Mucosa of stomach (tissue), 1 donor: ENCODE measurements around the gene AFP.
"Not testable (repeated sequence)": the region's sequence is repeated elsewhere in the genome, so short reads cannot be mapped to it uniquely, and the experiment has no call there.

Experiments used
- H3K27me3 ChIP-seq: one replicate; pipeline ENCODE4 v1.7.0; 2013; ENCODE audit warnings: mild to moderate bottlenecking, low read length; ENCODE audit not compliant: control insufficient read depth, insufficient read depth
- H3K36me3 ChIP-seq: one replicate; pipeline ENCODE4 v1.7.0; 2013; ENCODE audit warnings: low read length; ENCODE audit not compliant: control insufficient read depth, insufficient read depth
- H3K4me1 ChIP-seq: one replicate; pipeline ENCODE4 v1.7.0; 2013; ENCODE audit warnings: mild to moderate bottlenecking, low read length; ENCODE audit not compliant: control insufficient read depth, insufficient read depth
- H3K4me3 ChIP-seq: one replicate; pipeline ENCODE4 v1.7.0; 2013; ENCODE audit warnings: low read length
- H3K9ac ChIP-seq: one replicate; pipeline ENCODE4 v1.7.0; 2013; ENCODE audit warnings: mild to moderate bottlenecking, low read length, moderate library complexity
- H3K9me3 ChIP-seq: one replicate; pipeline ENCODE4 v1.7.0; 2013; ENCODE audit warnings: mild to moderate bottlenecking, low read length, moderate library complexity; ENCODE audit not compliant: control insufficient read depth
- donor health status: Pancreatic carcinoma.

AFP gene

GRCh38 chr4:73435984-73436383 lies at the start of gene AFP:
TSS of gene AFP (plus strand) at chr4:73436221. CDS start at chr4:73436263, 42 bp downstream.
- H3K9ac ChIP-seq = no peak within 1 kb of the TSS
- H3K9me3 ChIP-seq = no peaks in the 10 kb centered on the region
- H3K4me3 ChIP-seq = no peak within 1 kb of the TSS
- H3K27me3 ChIP-seq = no peaks in the 10 kb centered on the region
- H3K36me3 ChIP-seq = no peaks in the 10 kb centered on the region
- H3K4me1 ChIP-seq = peaks cover 11% of the 10 kb centered on the region

- Histone ChIP-seq H3K4me3 (no peak overlapping the region), H3K4me1 (no peaks in the 10 kb centered on the region), H3K9ac (no peak overlapping the region), H3K36me3 (no peaks in the 10 kb centered on the region), H3K27me3 (no peaks in the 10 kb centered on the region), H3K9me3 (no peaks in the 10 kb centered on the region)
Observed at GRCh38 chr4:73387552-73387951, 48.5 kb upstream of the AFP start.

GRCh38 chr4:73388887-73389286 lies 47.1 kb upstream of the AFP start:
- no peak overlapping the region for H3K9ac ChIP-seq
- H3K4me1 ChIP-seq = no peaks in the 10 kb centered on the region
- H3K27me3 ChIP-seq = no peaks in the 10 kb centered on the region
- H3K36me3 ChIP-seq = no peaks in the 10 kb centered on the region
- no peaks in the 10 kb centered on the region for H3K9me3 ChIP-seq
- no peak overlapping the region for H3K4me3 ChIP-seq

GRCh38 chr4:73389663-73390062 lies 46.4 kb upstream of the AFP start:
- not testable (repeated sequence) for H3K4me3 ChIP-seq, H3K4me1 ChIP-seq, H3K9me3 ChIP-seq, H3K27me3 ChIP-seq, H3K36me3 ChIP-seq, H3K9ac ChIP-seq

- H3K4me1 ChIP-seq = no peaks in the 10 kb centered on the region
- no peaks in the 10 kb centered on the region for H3K36me3 ChIP-seq
- no peak overlapping the region for H3K4me3 ChIP-seq
- H3K9ac ChIP-seq = no peak overlapping the region
- no peaks in the 10 kb centered on the region for H3K9me3 ChIP-seq
- H3K27me3 ChIP-seq = no peaks in the 10 kb centered on the region
Observed at GRCh38 chr4:73391774-73392173, 44.2 kb upstream of the AFP start.

- no peaks in the 10 kb centered on the region for H3K27me3 ChIP-seq
- H3K9me3 ChIP-seq = no peaks in the 10 kb centered on the region
- no peak overlapping the region for H3K4me3 ChIP-seq
- H3K4me1 ChIP-seq = no peaks in the 10 kb centered on the region
- H3K36me3 ChIP-seq = no peaks in the 10 kb centered on the region
- H3K9ac ChIP-seq = no peak overlapping the region
Observed at GRCh38 chr4:73392936-73393335, 43.1 kb upstream of the AFP start.

- H3K4me1 ChIP-seq = no peaks in the 10 kb centered on the region
- no peaks in the 10 kb centered on the region for H3K36me3 ChIP-seq
- H3K9ac ChIP-seq = no peak overlapping the region
- H3K27me3 ChIP-seq = no peaks in the 10 kb centered on the region
- H3K4me3 ChIP-seq = no peak overlapping the region
- no peaks in the 10 kb centered on the region for H3K9me3 ChIP-seq
Observed at GRCh38 chr4:73396304-73396703, 39.7 kb upstream of the AFP start.

- no peaks in the 10 kb centered on the region for H3K36me3 ChIP-seq
Observed at GRCh38 chr4:73396993-73397972, 38.7 kb upstream of the AFP start.

GRCh38 chr4:73401412-73401811 lies 34.6 kb upstream of the AFP start:
- H3K27me3 ChIP-seq = no peaks in the 10 kb centered on the region

More at GRCh38 chr4:73396993-73397972, 38.7 kb upstream of the AFP start:
- Histone ChIP-seq H3K9ac (no peak overlapping the region), H3K9me3 (no peaks in the 10 kb centered on the region), H3K4me1 (no peaks in the 10 kb centered on the region), H3K4me3 (no peak overlapping the region), H3K27me3 (no peaks in the 10 kb centered on the region)

GRCh38 chr4:73404042-73404441 lies 32.0 kb upstream of the AFP start, which contains the start of gene ALB:
TSS of gene ALB (plus strand) at chr4:73404287. CDS start at chr4:73404328, 41 bp downstream.
- Histone ChIP-seq H3K27me3 (no peaks in the 10 kb centered on the region), H3K9me3 (no peaks in the 10 kb centered on the region), H3K4me1 (no peaks in the 10 kb centered on the region), H3K9ac (no peak within 1 kb of the TSS), H3K4me3 (no peak within 1 kb of the TSS), H3K36me3 (no peaks in the 10 kb centered on the region)

More at GRCh38 chr4:73401412-73401811, 34.6 kb upstream of the AFP start:
- Histone ChIP-seq H3K4me1 (no peaks in the 10 kb centered on the region), H3K9me3 (no peaks in the 10 kb centered on the region), H3K9ac (no peak overlapping the region), H3K36me3 (no peaks in the 10 kb centered on the region), H3K4me3 (no peak overlapping the region)

- Histone ChIP-seq H3K36me3 (no peaks in the 10 kb centered on the region), H3K4me1 (no peaks in the 10 kb centered on the region), H3K27me3 (no peaks in the 10 kb centered on the region), H3K9me3 (no peaks in the 10 kb centered on the region), H3K9ac (no peak overlapping the region), H3K4me3 (no peak overlapping the region)
Observed at GRCh38 chr4:73404457-73404856, 31.6 kb upstream of the AFP start.

GRCh38 chr4:73405138-73405537 lies 30.9 kb upstream of the AFP start:
- Histone ChIP-seq H3K36me3 (no peaks in the 10 kb centered on the region), H3K27me3 (no peaks in the 10 kb centered on the region), H3K9me3 (no peaks in the 10 kb centered on the region), H3K4me3 (no peak overlapping the region), H3K4me1 (no peaks in the 10 kb centered on the region), H3K9ac (no peak overlapping the region)
